ENCODE data around the gene GRID1. TPM values are rescaled to one million over a fixed set of nuclear protein-coding genes. Genes with fewer than 3 reads are reported as not detected.

The GRID1 gene
- total RNA-seq, 1 experiment from 2014 or later = not detected

DNA sequence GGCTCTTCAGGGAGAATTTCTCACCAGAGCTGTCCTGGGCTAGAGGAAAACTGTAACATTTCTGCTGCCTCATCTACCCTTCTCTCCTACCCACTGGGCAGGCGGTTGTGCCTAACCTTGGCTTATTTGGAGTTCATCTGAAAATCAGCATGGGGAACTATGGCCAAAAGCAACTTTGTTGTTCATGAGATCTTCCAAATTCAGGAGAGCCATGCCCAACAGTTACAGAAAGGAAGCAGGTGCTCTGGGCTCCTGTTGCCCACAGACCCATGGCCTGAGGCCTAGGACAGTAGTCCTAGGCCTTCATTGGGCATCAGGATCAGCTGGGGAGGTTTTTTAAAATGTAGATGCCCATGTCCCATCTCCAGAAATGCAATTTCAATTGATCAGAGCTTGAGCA, 85.2 kb downstream of the GRID1 start:
- H3K4me2 ChIP-seq = no peak overlapping the region
- H3K79me2 ChIP-seq (ENCODE audit: low read depth) = no peaks in the 10 kb centered on the region
- no peaks in the 10 kb centered on the region for H3K9me3 ChIP-seq (ENCODE audit: insufficient read depth, low read depth)
- no peak overlapping the region for H2AFZ ChIP-seq
- no peaks in the 10 kb centered on the region for H3K9me2 ChIP-seq (ENCODE audit: insufficient read depth)
- no peaks in the 10 kb centered on the region for H3K36me3 ChIP-seq (ENCODE audit: low read depth)
- H4K20me1 ChIP-seq (ENCODE audit: insufficient read depth) = no peaks in the 10 kb centered on the region
- TF ChIP-seq, protein P1, sequence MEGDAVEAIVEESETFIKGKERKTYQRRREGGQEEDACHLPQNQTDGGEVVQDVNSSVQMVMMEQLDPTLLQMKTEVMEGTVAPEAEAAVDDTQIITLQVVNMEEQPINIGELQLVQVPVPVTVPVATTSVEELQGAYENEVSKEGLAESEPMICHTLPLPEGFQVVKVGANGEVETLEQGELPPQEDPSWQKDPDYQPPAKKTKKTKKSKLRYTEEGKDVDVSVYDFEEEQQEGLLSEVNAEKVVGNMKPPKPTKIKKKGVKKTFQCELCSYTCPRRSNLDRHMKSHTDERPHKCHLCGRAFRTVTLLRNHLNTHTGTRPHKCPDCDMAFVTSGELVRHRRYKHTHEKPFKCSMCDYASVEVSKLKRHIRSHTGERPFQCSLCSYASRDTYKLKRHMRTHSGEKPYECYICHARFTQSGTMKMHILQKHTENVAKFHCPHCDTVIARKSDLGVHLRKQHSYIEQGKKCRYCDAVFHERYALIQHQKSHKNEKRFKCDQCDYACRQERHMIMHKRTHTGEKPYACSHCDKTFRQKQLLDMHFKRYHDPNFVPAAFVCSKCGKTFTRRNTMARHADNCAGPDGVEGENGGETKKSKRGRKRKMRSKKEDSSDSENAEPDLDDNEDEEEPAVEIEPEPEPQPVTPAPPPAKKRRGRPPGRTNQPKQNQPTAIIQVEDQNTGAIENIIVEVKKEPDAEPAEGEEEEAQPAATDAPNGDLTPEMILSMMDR (conservative IDR thresholded peaks at IDR 0.05) = no peak
- TF ChIP-seq EZH2 (IDR thresholded peaks at IDR 0.05; ENCODE audit: low read depth) = no peak
- ChIA-PET CTCF (no interaction called here), POLR2A (ENCODE audit: unreplicated experiment) (no interaction called here)
- no TSS peak for BruUV-seq (replicated peaks)
- H3K27me3 ChIP-seq (ENCODE audit: insufficient read depth, low read depth) = peaks cover 8% of the 10 kb centered on the region; the same call in 1 of the 2 replicates
- H3F3A ChIP-seq (ENCODE audit: insufficient read depth, low read depth) = no peaks in the 10 kb centered on the region
- no peak overlapping the region for H3K4me3 ChIP-seq
- no peak for DNase-seq
- intact Hi-C loops (cut with micrococcal nuclease; ENCODE audit: unreplicated experiment) = no loop called here
- no peaks in the 10 kb centered on the region for H3K4me1 ChIP-seq (replicated peaks; ENCODE audit: insufficient read depth)
- H3K27ac ChIP-seq = no peak overlapping the region

DNA sequence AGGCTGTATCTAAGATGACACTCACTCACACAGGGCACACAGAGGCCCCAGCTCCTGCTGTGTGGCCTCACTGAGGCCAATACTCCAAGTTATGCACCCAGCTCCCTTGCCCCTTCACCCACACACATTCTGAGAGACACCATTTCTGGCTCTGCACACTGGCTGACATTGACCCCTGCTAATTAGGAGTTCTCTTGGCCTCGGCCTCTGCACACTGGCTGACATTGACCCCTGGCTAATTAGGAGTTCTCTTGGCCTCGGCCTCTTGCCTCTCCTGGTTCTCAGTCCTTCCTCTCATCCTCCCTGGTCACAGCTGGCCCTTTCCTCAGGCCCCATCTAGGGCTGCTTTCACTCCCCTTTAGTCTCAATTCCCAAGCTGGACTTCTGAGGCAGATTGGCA, 97.3 kb downstream of the GRID1 start:
- intact Hi-C loops (cut with micrococcal nuclease; ENCODE audit: unreplicated experiment) = no loop called here
- H3K79me2 ChIP-seq (ENCODE audit: low read depth) = no peaks in the 10 kb centered on the region
- H3F3A ChIP-seq (ENCODE audit: insufficient read depth, low read depth) = no peaks in the 10 kb centered on the region
- H3K4me2 ChIP-seq = no peak overlapping the region
- TF ChIP-seq EZH2 (IDR thresholded peaks at IDR 0.05; ENCODE audit: low read depth) = no peak
- TF ChIP-seq, protein P1 (conservative IDR thresholded peaks at IDR 0.05) = no peak
- CTCF ChIA-PET = no interaction called here
- BruUV-seq (replicated peaks) = no TSS peak
- H3K9me3 ChIP-seq (ENCODE audit: insufficient read depth, low read depth) = no peaks in the 10 kb centered on the region
- H3K4me1 ChIP-seq (replicated peaks; ENCODE audit: insufficient read depth) = no peaks in the 10 kb centered on the region
- no peaks in the 10 kb centered on the region for H3K9me2 ChIP-seq (ENCODE audit: insufficient read depth)
- H3K4me3 ChIP-seq = no peak overlapping the region
- peaks cover 6% of the 10 kb centered on the region; the same call in 1 of the 2 replicates for H3K27me3 ChIP-seq (ENCODE audit: insufficient read depth, low read depth)
- no peak overlapping the region for H3K27ac ChIP-seq
- no peak for DNase-seq
- H2AFZ ChIP-seq = no peak overlapping the region
- H4K20me1 ChIP-seq (ENCODE audit: insufficient read depth) = no peaks in the 10 kb centered on the region
- POLR2A ChIA-PET (ENCODE audit: unreplicated experiment) = no interaction called here
- no peaks in the 10 kb centered on the region for H3K36me3 ChIP-seq (ENCODE audit: low read depth)

DNA sequence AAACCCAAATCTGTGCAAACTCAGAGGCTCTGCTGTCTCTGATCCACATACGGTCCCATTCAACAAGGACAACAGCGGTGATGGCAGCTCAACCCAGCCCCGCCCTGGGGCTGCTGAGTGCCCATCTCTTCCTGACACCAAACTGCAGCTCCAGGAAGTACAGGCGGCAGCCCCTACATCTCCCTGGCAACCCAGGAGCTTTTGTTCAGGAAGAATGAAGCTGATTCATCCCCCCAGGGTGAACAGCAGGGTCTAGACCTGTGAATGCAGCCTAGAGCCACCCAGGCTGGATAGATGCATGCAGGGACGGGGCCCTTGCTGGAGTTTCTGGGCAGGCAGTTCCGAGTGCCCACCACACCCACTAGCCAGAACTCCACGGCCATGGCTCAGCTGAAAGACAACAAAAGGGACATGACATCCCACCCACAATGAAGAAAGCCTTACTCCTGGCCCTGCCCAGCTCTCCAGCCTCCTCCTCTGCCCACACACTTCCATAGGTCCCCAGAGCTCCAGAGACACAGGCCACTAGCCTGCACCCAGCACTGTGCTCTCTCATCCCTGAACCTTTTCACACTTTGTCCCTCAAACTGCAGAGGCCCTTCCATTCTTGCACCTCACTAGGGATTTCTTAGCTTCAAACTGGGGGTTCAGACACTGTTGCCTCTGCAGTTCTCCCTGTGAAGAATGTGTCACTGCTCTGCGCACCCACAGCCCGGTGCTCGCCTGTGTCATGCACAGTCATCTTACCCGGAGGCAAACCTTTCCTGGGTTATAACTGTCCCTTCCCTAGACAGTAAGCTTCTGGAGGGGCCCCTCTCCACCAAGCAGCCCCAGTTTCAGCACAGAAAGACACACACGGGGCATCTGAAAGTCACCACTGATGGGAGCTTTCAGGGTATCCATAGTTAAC, 99.1 kb downstream of the GRID1 start:
- H4K20me1 ChIP-seq (ENCODE audit: insufficient read depth) = no peaks in the 10 kb centered on the region
- CTCF ChIA-PET = no interaction called here
- intact Hi-C loops (cut with micrococcal nuclease; ENCODE audit: unreplicated experiment) = no loop called here
- H3K27ac ChIP-seq = no peak overlapping the region
- peaks cover 6% of the 10 kb centered on the region; the same call in 1 of the 2 replicates for H3K27me3 ChIP-seq (ENCODE audit: insufficient read depth, low read depth)
- no peak overlapping the region for H3K4me2 ChIP-seq
- BruUV-seq (replicated peaks) = no TSS peak
- no peak for TF ChIP-seq EZH2 (IDR thresholded peaks at IDR 0.05; ENCODE audit: low read depth)
- TF ChIP-seq, protein P1 (conservative IDR thresholded peaks at IDR 0.05) = no peak
- POLR2A ChIA-PET (ENCODE audit: unreplicated experiment) = no interaction called here
- no peak overlapping the region for H2AFZ ChIP-seq
- no peaks in the 10 kb centered on the region for H3F3A ChIP-seq (ENCODE audit: insufficient read depth, low read depth)
- H3K9me2 ChIP-seq (ENCODE audit: insufficient read depth) = no peaks in the 10 kb centered on the region
- no peaks in the 10 kb centered on the region for H3K4me1 ChIP-seq (replicated peaks; ENCODE audit: insufficient read depth)
- H3K79me2 ChIP-seq (ENCODE audit: low read depth) = no peaks in the 10 kb centered on the region
- DNase-seq = no peak
- H3K36me3 ChIP-seq (ENCODE audit: low read depth) = no peaks in the 10 kb centered on the region
- no peaks in the 10 kb centered on the region for H3K9me3 ChIP-seq (ENCODE audit: insufficient read depth, low read depth)
- H3K4me3 ChIP-seq = no peak overlapping the region
